ENCODE measurements around the gene C1QTNF8. TPM values are rescaled to one million over a fixed set of nuclear protein-coding genes. Genes with fewer than 3 reads are reported as not detected.

The C1QTNF8 gene
- total RNA-seq, 1 experiment from 2014 or later = not detected

GRCh38 chr16:1135459-1135825 lies 39.4 kb upstream of the C1QTNF8 start:
- ChIA-PET POLR2A (ENCODE audit: unreplicated experiment) (no interaction called here), CTCF (no interaction called here)
- H3K4me1 ChIP-seq (replicated peaks; ENCODE audit: insufficient read depth) = no peaks in the 10 kb centered on the region
- H3K9me3 ChIP-seq (ENCODE audit: insufficient read depth, low read depth) = no peaks in the 10 kb centered on the region
- H2AFZ ChIP-seq = no peak overlapping the region
- no peak overlapping the region for H3K4me3 ChIP-seq
- peaks cover 75% of the 10 kb centered on the region for H3K27me3 ChIP-seq (ENCODE audit: insufficient read depth, low read depth)
- no peaks in the 10 kb centered on the region for H4K20me1 ChIP-seq (ENCODE audit: insufficient read depth)
- H3K79me2 ChIP-seq (ENCODE audit: low read depth) = no peaks in the 10 kb centered on the region
- no peaks in the 10 kb centered on the region for H3K9me2 ChIP-seq (ENCODE audit: insufficient read depth)
- no peak overlapping the region for H3K4me2 ChIP-seq
- no peak for DNase-seq
- H3K36me3 ChIP-seq (ENCODE audit: low read depth) = no peaks in the 10 kb centered on the region
- no peak for TF ChIP-seq EZH2 (IDR thresholded peaks at IDR 0.05; ENCODE audit: low read depth)
- TF ChIP-seq CTCF (conservative IDR thresholded peaks at IDR 0.05) = no peak
- intact Hi-C loops (cut with micrococcal nuclease; ENCODE audit: unreplicated experiment) = no loop called here
- no peak overlapping the region for H3K27ac ChIP-seq
- BruUV-seq (replicated peaks) = no TSS peak
- H3F3A ChIP-seq (ENCODE audit: insufficient read depth, low read depth) = no peaks in the 10 kb centered on the region

- Histone ChIP-seq H3K9me2 (ENCODE audit: insufficient read depth) (no peaks in the 10 kb centered on the region), H3K36me3 (ENCODE audit: low read depth) (no peaks in the 10 kb centered on the region), H3K27ac (no peak overlapping the region), H3K4me1 (replicated peaks; ENCODE audit: insufficient read depth) (no peaks in the 10 kb centered on the region), H3K4me3 (no peak overlapping the region), H3K27me3 (ENCODE audit: insufficient read depth, low read depth) (peaks cover 70% of the 10 kb centered on the region), H3F3A (ENCODE audit: insufficient read depth, low read depth) (no peaks in the 10 kb centered on the region), H4K20me1 (ENCODE audit: insufficient read depth) (no peaks in the 10 kb centered on the region), H3K79me2 (ENCODE audit: low read depth) (no peaks in the 10 kb centered on the region), H3K9me3 (ENCODE audit: insufficient read depth, low read depth) (no peaks in the 10 kb centered on the region), H2AFZ (no peak overlapping the region), H3K4me2 (no peak overlapping the region)
- ChIA-PET CTCF (no interaction called here), POLR2A (ENCODE audit: unreplicated experiment) (no interaction called here)
- BruUV-seq (replicated peaks) = no TSS peak
- TF ChIP-seq CTCF (conservative IDR thresholded peaks at IDR 0.05) (no peak), EZH2 (IDR thresholded peaks at IDR 0.05; ENCODE audit: low read depth) (no peak)
- DNase-seq = no peak
- intact Hi-C loops (cut with micrococcal nuclease; ENCODE audit: unreplicated experiment) = no loop called here
Measured at GRCh38 chr16:1134776-1135458, 38.9 kb upstream of the C1QTNF8 start.

GRCh38 chr16:1133810-1134520 lies 37.9 kb upstream of the C1QTNF8 start:
- Histone ChIP-seq H3K9me3 (ENCODE audit: insufficient read depth, low read depth) (no peaks in the 10 kb centered on the region), H3F3A (ENCODE audit: insufficient read depth, low read depth) (no peaks in the 10 kb centered on the region), H4K20me1 (ENCODE audit: insufficient read depth) (no peaks in the 10 kb centered on the region), H3K27ac (no peak overlapping the region), H2AFZ (no peak overlapping the region), H3K4me2 (no peak overlapping the region), H3K4me3 (no peak overlapping the region), H3K9me2 (ENCODE audit: insufficient read depth) (no peaks in the 10 kb centered on the region), H3K36me3 (ENCODE audit: low read depth) (no peaks in the 10 kb centered on the region), H3K4me1 (replicated peaks; ENCODE audit: insufficient read depth) (no peaks in the 10 kb centered on the region), H3K27me3 (ENCODE audit: insufficient read depth, low read depth) (peaks cover 61% of the 10 kb centered on the region), H3K79me2 (ENCODE audit: low read depth) (no peaks in the 10 kb centered on the region)
- CTCF ChIA-PET = no interaction called here
- intact Hi-C loops (cut with micrococcal nuclease; ENCODE audit: unreplicated experiment) = no loop called here
- POLR2A ChIA-PET (ENCODE audit: unreplicated experiment) = no interaction called here
- TF ChIP-seq EZH2 (IDR thresholded peaks at IDR 0.05; ENCODE audit: low read depth) (no peak), CTCF (conservative IDR thresholded peaks at IDR 0.05) (no peak)
- no TSS peak for BruUV-seq (replicated peaks)
- DNase-seq = no peak

Measured in PC-9 (cell line).